SK-N-MC (cell line): Measurements from ENCODE around the gene GGTA1.

Experiments used
- EZH2 ChIP-seq: fragments of 200-600 bp; sonication (generic); IDR thresholded peaks from one replicate; pipeline ENCODE4 v1.6.1; 2017; ENCODE audit warnings: antibody characterized with exemption
- FOXP2 ChIP-seq: optimal IDR thresholded peaks from 2 replicates; pipeline ENCODE3; 2011; ENCODE audit warnings: mild to moderate bottlenecking, moderate library complexity; ENCODE audit not compliant: insufficient read depth; ENCODE audit errors: extremely low read length, control extremely low read depth
- POLR2AphosphoS5 ChIP-seq: IDR thresholded peaks from 2 replicates; pipeline ENCODE4 v1.6.1; 2012; ENCODE audit warnings: mild to moderate bottlenecking, low read depth, low read length, borderline replicate concordance

DNA sequence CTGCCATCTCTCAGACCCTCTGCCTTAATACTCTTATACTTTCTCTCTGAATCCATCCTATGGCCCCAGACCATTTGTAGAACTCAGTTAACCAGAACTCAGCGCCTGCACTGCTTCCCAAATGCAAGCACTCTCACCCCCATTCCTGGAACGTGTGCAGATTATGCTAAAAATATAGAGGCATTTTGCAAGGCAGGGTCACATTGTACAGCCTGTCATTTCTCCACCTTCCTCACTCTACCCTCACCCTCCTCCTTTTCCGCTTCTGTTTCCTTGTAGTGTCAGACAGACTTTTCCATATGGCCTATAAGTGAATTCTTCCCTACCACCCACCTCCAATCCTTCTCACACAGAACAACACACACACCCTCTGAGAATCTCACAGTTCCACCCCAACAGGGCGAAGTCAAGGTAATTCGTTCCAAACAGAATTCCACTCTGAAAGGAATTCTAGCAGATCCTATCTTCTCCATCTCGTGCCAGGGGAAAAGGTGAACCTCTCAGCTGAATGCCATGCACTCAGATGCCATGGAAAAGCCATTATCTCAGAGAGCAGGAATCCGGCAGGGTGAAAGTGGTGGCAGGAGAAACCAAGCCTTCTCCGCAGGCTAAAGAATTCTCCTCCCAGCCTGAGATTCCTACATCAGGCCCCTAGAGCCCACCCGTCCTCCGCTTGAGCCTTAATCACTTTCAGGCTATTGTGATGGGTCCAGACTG, 25.3 kb downstream of the GGTA1 start:
- TF ChIP-seq EZH2 (no peak), POLR2AphosphoS5 (no peak), FOXP2 (no peak)
